HG02943 (cell line): ENCODE data around the gene HNRNPA0.
"Not testable (repeated sequence)": the region's sequence is repeated elsewhere in the genome, so short reads cannot be mapped to it uniquely, and the experiment has no call there.

Source experiments
- ATAC-seq: cut with Tn5 transposase; IDR thresholded peaks from one replicate; pipeline ENCODE4 v1.9.1; 2021; ENCODE audit warnings: mild to moderate bottlenecking, low read depth, moderate library complexity; ENCODE audit not compliant: unreplicated experiment

The HNRNPA0 gene

GRCh38 chr5:137754188-137754960 lies at the start of gene HNRNPA0:
Gene HNRNPA0 (minus strand): TSS chr5:137754363. CDS start chr5:137754066, 297 bp downstream.
- peak; percentile 78 for ATAC-seq

DNA sequence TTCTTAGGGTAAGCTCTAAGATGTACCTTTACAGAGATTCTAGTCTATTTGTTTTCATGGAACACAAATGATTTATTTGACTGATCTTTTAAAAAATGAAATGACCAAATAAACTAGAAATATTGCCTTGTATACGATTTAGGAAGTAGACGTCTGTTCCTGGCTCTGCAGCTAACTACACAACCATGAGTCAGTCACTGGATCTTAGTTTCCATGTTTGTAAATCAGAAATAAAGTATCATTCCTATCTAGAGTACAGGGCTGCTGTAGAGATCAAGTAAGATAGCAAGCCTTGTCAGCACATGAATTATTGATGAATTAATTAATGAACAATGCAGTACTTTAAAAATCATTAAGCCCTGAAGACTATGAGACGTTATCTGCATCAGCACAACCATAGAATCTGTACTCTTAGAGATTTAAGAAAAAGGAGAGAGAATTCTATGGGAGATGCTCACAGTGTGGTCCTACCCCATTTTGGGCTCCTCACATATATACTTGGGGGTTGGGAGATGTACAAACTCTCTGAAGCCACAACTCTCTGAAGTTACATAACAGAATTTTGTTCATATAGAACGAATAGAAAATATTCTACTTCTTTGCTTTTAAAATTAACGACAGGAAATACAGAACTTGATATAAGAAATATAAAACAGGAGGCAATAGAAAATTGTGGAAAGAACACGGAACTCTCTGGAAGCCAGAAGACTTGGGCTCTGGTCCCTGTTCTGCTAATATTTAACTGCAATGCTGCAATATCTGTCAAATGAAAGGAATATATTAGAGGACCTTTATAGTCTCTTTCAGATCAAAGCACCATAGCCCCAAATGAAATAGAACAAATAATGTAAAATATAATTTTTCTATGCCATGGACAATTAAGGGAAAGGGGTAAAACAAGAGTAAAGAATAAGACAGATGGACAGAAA lies 48.4 kb upstream of the HNRNPA0 start:
- no peak for ATAC-seq

GRCh38 chr5:137800700-137801411 lies 46.7 kb upstream of the HNRNPA0 start:
- no peak for ATAC-seq

- no peak for ATAC-seq
These were observed 42.1 kb upstream of the HNRNPA0 start for GRCh38 chr5:137796279-137796678.

DNA sequence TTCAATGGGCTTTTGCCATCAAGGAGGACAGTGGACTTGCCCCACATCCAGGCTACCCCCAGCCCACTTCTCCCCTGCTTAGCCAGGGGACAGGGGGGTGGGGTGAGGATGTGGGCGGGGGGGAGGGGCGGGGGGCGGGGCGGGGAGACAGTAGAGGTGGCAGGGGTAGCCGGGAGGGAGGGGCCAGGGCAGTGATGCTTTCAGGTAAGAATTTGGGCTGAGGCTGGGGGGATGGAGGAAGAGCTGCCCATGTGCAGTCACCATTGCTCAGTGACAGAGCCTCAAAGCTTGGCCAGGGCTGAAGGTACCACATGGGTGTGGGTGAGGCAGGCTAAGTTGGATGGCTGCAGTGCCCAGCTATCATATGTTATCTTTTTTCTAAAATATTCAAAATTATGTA lies 40.7 kb upstream of the HNRNPA0 start:
- no peak for ATAC-seq

- ATAC-seq: peak; percentile 63
These were observed 38.1 kb upstream of the HNRNPA0 start for GRCh38 chr5:137792303-137792702.

DNA sequence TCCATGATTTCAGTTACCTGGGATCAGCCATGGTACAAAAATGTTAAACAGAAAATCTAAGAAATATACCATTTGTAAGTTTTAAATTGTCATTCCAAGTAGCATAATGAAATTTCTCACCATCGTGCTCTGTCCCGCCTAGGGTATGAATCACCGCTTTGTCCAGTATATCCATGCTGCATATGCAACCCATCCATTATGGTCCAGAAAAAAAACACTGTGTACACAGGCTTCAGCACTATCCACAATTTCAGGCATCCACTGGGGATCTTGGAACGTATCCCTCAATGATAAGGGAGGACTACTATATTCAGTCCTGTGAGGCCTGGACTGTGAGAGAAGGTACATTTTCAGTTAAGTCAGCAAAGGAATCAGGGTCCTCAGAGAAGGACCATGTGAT lies 37.6 kb upstream of the HNRNPA0 start:
- ATAC-seq: no peak

GRCh38 chr5:137791387-137791786 lies 37.2 kb upstream of the HNRNPA0 start:
- ATAC-seq: no peak

DNA sequence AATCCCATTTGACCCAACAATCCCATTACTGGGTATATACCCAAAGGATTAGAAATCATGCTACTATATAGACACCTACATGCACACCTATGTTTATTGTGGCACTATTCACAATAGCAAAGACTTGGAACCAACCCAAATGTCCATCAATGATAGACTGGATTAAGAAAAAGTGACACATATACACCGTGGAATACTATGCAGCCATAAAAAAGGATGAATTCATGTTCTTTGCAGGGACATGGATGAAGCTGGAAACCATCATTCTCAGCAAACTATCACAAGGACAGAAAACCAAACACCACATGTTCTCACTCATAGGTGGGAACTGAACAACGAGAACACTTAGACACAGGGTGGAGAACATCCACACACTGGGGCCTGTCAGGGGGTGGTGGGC lies 34.4 kb upstream of the HNRNPA0 start:
- not testable (repeated sequence) for ATAC-seq

GRCh38 chr5:137782984-137783536 lies 28.9 kb upstream of the HNRNPA0 start:
- ATAC-seq: no peak

DNA sequence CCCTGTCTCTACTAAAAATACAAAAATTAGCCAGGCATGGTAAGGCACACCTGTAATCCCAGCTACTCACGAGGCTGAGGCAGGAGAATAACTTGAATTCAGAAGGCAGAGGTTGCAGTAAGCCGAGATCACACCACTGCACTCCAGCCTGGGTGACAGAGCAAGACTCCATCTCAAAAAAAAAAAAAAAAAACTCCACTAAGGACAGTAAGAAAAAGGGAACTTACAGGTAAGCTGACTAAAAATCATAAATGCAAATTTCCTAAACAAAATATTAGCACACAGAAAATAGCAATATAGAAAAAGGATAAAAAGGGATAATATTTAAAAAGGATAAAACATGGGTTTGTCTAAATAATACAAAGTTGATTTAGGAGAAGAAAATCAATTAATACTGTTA lies 27.9 kb upstream of the HNRNPA0 start:
- ATAC-seq: no peak

DNA sequence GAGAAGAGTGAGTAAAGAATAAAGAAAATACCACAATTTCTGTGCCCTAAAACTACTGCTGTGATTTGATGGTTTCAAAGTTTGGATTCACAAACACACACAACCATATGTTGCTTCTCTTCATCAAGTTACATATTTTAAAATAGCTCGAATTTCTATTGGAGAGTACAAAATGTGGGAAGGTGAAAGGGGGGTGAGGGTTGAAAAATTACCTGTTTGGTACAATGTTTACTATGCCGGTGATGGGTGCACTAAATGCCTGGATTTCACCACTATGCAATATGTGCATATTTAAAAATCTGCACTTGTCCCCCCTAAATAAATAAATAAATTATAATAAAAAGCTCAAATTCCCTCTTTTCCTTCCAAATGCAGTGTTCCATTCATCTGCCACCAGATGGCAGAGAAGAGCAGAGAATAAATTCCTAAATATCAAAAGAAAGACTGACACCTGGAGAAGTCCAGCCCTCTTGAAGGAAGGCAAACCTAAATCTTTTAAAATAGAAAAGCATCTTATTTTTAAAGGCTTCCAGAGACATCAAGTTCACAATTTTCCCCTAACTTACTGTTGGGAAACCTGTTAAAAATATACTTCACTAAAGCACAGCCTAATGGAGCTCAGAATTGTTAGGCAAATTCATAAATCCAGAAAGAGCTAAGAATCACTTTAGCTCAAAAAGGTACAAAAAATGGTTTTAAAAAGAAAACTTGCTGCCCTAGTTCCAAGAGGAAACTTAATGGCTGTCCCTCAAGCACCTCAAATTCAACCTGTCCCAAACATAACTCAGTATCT lies 24.8 kb upstream of the HNRNPA0 start:
- ATAC-seq: no peak

GRCh38 chr5:137767937-137768336 lies 13.8 kb upstream of the HNRNPA0 start:
- not testable (repeated sequence) for ATAC-seq

- no peak for ATAC-seq
These were observed 7.4 kb upstream of the HNRNPA0 start for GRCh38 chr5:137761566-137761965.

DNA sequence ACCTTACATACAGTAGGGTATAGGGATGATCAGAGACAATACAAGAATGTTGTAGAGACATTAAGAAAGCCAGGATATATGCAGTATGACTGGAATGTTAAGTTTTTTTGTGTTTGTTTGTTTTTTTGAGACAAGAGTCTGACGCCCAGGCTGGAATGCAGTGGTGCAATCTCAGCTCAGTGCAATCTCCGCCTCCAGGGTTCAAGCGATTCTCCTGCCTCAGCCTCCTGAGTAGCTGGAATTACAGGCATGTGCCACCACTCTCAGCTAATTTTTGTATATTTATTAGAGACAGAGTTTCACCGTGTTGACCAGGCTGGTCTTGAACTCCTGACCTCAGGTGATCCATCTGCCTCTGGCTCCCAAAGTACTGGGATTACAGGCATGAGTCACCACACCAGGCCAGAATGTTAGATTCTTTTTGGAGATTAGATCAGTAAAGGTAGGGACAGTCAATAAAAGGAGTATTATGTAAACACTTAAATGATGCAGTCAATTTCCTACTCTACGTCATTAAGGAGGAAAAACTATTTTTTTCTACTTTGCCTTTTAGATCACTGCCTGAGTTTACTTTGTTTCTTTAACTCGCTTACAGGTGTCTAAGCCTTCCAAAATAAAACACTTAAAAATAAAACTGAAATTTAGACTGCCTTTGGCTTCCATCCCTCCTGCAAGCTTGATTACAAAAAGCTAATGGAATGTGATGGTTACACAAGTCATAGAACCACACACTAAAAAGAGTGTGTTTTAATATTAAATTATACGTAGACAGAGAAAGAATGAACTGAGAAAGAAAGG lies 6.8 kb upstream of the HNRNPA0 start:
- ATAC-seq: no peak

DNA sequence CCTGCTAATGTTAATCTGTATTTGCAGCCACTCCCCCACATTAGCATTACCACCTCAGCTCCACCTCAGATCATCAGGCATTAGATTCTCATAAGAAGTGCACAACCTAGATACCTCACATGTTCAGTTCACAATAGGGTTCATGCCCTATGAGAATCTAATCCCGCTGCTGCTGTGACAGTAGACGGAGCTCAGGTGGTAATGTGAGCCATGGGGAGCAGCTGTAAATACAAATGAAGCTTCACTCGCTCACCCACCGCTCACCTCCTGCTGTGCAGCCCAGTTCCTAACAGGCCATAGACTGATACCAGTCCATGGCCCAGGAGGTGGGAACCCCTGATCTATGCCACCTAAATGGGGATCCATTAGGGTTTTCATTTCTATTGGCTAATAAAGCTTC lies 6.1 kb upstream of the HNRNPA0 start:
- no peak for ATAC-seq

DNA sequence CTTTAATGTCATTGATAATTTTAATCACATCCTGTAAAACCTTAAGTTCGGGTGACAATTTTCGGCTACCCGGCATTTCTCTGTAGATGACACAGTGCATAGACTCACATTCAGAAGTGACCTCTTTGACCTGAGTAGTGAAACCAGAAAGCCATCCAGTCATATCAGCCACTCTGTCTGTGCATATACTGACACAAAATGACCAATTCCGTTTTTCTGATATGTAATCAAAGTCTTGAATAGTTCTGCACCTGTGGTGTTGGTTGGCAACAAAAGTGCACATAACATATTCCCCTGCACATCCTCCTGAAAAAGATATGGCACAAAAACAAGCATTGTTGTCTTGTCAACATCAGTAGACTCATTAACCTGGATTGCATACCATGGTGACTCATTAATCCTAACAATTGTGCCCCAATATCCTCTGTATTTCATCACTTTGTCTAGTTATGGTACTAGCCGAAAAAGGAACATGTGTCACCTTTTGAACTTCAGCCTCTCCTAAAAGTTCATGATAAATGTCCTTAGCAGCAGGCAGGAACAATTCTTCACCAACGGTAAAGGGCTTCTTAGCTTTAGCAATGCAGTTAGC lies 4.6 kb upstream of the HNRNPA0 start:
- ATAC-seq: peak; percentile 33

- ATAC-seq: no peak
These were observed 4.0 kb upstream of the HNRNPA0 start for GRCh38 chr5:137758121-137758520.

DNA sequence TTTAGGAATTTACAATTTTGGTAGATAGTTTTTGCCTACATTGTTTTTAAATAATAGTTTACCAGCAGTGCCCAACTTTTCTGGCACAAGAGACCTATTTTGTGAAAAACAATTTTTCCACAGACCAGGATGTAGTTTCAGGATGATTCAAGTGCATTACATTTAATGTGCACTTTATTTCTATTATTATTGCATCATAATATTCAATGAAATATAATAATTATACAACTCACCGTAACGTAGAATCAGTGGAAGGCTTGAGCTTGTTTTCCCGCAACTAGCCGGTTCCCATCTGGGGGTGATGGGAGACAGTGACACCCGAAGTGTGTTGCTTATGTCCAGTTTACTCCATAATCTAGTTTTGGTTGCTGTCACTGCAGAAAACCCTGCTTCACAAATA lies 3.5 kb upstream of the HNRNPA0 start:
- ATAC-seq: no peak
